T-helper 2 cell treated with Interferon-gamma antibody and Interleukin-4, amounts not matched to agents 5 μg/mL and 100 μg/mL, for 36 hours (primary cell): Measurements from ENCODE around the gene GMDS.

Experiments used
- DNase-seq: peaks from one replicate; pipeline ENCODE4 v3.0.0; 2021; ENCODE audit warnings: low spot score
- H3K27ac Mint-ChIP-seq: one replicate; pipeline ENCODE4 v1.8.0; 2021; ENCODE audit warnings: mild to moderate bottlenecking, mixed read lengths
- H3K27me3 Mint-ChIP-seq: one replicate; pipeline ENCODE4 v1.8.0; 2021; ENCODE audit warnings: low read depth, mixed read lengths
- H3K36me3 Mint-ChIP-seq: one replicate; pipeline ENCODE4 v1.8.0; 2021; ENCODE audit warnings: low read depth, mixed read lengths
- H3K4me1 Mint-ChIP-seq: one replicate; pipeline ENCODE4 v1.8.0; 2021; ENCODE audit warnings: low read depth, mixed read lengths
- H3K4me3 Mint-ChIP-seq: one replicate; pipeline ENCODE4 v1.8.0; 2022; ENCODE audit warnings: mild to moderate bottlenecking, moderate library complexity, mixed read lengths
- H3K9me3 Mint-ChIP-seq: one replicate; pipeline ENCODE4 v1.8.0; 2021; ENCODE audit warnings: mixed read lengths

GMDS gene

DNA sequence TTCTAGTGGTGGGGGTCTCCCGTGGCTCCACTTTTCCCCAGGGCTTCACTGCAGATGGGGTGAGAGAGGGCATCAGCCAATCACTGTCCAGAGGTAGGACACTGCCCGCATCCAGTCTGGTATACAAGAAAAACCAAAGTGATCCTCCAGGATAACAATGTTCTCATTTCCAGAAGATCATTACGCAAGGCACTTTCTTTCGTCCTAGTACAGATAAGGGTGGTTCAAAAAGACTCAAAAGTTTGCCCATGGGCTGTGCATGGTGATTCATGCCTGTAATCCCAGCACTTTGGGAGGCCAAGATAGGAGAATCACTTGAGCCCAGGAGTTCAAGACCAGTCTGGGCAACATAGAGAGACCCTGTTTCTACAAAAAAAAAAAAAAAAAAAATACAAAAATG is 16.4 kb downstream of the GMDS start:
- Mint-ChIP-seq H3K36me3 (peaks cover 2% of the 10 kb centered on the region), H3K4me3 (no peak overlapping the region), H3K27ac (no peak overlapping the region), H3K4me1 (peaks cover 23% of the 10 kb centered on the region), H3K27me3 (no peaks in the 10 kb centered on the region), H3K9me3 (no peaks in the 10 kb centered on the region)
- no peak for DNase-seq

DNA sequence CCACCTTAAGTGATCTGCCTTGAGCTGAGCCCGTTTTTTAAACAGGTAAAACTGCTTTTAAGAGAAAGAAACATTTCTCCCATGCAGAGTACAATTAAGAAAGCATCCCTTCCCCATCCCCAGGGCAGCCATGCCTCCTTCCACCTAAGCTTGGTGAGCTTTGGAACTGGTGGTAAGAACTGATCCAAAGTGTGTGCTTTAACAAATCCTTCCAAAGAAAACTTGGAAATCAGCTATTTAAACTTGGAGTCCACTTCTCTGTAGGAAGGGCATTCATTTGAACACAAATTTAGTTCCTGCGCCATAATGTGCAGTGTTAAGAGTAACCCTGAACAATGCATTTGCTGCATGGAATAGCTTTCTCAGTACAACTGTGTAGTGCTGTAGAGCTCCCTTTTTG is 17.0 kb downstream of the GMDS start:
- no peak for DNase-seq
- Mint-ChIP-seq H3K27ac (no peak overlapping the region), H3K27me3 (no peaks in the 10 kb centered on the region), H3K36me3 (peaks cover 2% of the 10 kb centered on the region), H3K4me3 (no peak overlapping the region), H3K4me1 (peaks cover 23% of the 10 kb centered on the region), H3K9me3 (no peaks in the 10 kb centered on the region)

DNA sequence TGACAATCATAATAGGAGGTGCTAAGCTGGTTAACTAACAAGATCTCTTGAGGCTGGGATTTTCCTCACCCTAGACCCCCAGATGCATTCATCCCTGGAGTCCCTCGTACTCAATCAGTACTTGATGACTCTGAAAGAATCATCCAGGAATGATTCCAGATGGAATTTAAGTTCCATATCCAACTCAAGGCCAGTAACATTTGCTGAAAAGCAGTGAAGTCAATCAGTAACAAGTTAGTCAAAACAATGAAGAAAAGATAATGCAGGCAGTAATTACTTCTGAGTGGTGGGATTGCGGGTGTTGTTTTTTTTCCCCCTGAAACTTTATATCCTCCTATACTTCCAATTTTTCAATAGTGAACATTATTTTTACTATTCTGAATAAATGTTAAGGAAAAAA is 18.6 kb downstream of the GMDS start:
- no peak overlapping the region for H3K4me3 Mint-ChIP-seq
- no peaks in the 10 kb centered on the region for H3K36me3 Mint-ChIP-seq
- H3K27ac Mint-ChIP-seq = no peak overlapping the region
- H3K4me1 Mint-ChIP-seq = peaks cover 14% of the 10 kb centered on the region
- no peak for DNase-seq
- no peaks in the 10 kb centered on the region for H3K27me3 Mint-ChIP-seq
- no peaks in the 10 kb centered on the region for H3K9me3 Mint-ChIP-seq

DNA sequence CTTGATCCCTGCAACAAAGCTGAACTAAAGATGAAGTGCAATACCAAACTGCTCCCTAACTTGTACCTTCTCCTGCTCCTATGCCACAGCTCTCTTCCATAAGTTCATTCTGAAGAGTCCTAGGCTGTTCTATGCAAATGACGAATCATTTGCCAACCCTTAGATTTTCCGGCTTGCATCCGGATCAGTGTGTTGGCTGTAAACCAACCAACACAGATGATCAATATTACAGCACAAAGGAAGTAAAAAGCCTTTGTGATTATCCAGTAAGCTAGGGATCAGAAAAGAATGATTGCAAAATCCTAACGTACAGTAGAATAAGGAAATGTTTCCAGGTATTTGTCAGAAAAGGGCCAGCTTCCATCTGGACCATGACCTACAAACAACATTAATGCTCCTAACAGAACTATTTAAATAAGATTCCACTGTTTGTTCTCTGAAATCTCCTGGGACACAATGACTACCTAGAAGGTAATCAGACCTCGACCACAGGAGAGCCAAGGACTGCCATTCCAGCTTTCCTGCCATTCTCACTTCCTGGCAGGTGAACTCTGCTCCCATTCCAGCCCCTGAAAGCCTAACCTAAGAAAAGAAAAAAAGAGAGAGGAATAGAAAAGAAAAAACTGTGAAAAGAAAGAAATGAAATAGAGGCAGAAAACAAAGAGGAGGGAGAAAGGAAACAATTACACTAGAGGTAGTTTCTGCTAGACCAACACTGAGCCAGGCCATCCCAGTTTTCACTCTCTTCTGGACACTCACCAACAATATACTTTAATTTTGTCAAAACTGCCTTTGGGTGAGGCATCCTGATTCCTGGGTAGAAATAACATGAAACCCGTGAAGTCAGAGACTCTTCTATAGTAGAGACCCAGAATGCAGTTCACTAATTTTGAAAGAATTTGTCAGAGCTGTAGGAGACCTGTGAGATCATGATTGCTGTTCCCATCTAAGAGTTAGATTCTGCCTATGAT is 19.7 kb downstream of the GMDS start:
- Mint-ChIP-seq H3K27me3 (no peaks in the 10 kb centered on the region), H3K27ac (no peak overlapping the region), H3K36me3 (no peaks in the 10 kb centered on the region), H3K4me1 (peaks cover 7% of the 10 kb centered on the region), H3K4me3 (no peak overlapping the region), H3K9me3 (no peaks in the 10 kb centered on the region)
- DNase-seq = no peak

- no peak overlapping the region for H3K27ac Mint-ChIP-seq
- no peaks in the 10 kb centered on the region for H3K9me3 Mint-ChIP-seq
- no peaks in the 10 kb centered on the region for H3K27me3 Mint-ChIP-seq
- H3K36me3 Mint-ChIP-seq = no peaks in the 10 kb centered on the region
- DNase-seq = no peak
- H3K4me3 Mint-ChIP-seq = no peak overlapping the region
- H3K4me1 Mint-ChIP-seq = peaks cover 7% of the 10 kb centered on the region
Observed at GRCh38 chr6:2224847-2225382, 20.5 kb downstream of the GMDS start.

DNA sequence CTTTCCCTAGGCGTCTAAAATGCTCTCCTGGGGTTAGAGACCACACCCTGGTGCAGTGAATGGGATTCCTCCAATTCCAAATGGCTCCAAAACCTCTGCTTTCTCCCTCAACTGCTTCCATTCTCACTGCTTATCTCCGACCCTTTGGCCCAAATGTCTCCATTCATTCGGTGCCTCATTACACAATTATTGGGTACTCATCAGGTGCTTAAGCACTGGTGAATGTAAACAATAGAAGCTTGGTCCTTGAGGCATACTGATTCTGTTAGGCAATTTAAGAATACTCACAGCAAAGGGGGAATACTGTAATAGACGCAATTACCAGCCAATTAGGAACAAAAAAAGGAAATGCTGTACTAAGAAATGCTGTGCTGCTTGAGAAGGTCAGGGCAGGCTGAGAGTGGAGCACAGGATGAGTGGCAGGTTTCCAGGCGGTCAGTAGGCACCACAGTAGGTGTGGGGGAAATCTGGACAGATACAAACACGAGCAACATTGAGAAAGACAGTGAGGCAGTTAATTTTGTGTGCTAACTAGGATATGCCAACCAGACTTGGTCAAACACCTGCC is 23.0 kb downstream of the GMDS start:
- Mint-ChIP-seq H3K27me3 (no peaks in the 10 kb centered on the region), H3K36me3 (no peaks in the 10 kb centered on the region), H3K4me3 (peak overlapping the region; percentile 84), H3K27ac (peak overlapping the region; percentile 80), H3K4me1 (peaks cover 7% of the 10 kb centered on the region), H3K9me3 (no peaks in the 10 kb centered on the region)
- no peak for DNase-seq

DNA sequence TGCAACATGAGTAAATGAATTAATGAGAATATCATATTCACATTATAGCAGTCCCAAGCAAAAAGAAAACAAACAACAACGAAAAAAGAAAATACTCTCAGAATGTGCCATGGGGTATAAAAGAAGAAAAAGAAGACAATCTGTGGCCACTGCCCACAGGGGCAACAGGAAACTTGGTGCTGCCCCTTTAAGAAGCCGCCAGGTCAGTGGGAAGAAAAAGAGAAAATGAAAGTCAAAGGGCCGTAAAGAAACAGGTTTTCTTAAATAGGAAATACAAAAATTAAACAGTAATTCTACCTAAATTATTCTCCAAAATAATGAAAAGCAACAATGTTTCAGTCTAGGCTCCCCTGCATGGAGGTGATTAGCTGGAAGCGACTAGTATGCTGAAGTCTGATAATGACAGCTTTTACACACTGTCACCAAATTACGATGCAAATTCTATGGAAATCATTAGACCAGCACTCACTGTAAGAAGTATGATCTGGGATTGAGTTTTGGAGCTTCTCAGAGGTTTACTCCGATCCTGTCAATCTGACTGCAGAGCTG is 23.6 kb downstream of the GMDS start:
- peak overlapping the region; percentile 84 for H3K4me3 Mint-ChIP-seq
- no peaks in the 10 kb centered on the region for H3K36me3 Mint-ChIP-seq
- peak overlapping the region; percentile 80 for H3K27ac Mint-ChIP-seq
- H3K9me3 Mint-ChIP-seq = no peaks in the 10 kb centered on the region
- no peak for DNase-seq
- H3K27me3 Mint-ChIP-seq = no peaks in the 10 kb centered on the region
- H3K4me1 Mint-ChIP-seq = peaks cover 7% of the 10 kb centered on the region

GRCh38 chr6:2220154-2220553 is 25.3 kb downstream of the GMDS start:
- H3K4me3 Mint-ChIP-seq = no peak overlapping the region
- no peak overlapping the region for H3K27ac Mint-ChIP-seq
- no peaks in the 10 kb centered on the region for H3K36me3 Mint-ChIP-seq
- H3K9me3 Mint-ChIP-seq = no peaks in the 10 kb centered on the region
- H3K4me1 Mint-ChIP-seq = peaks cover 7% of the 10 kb centered on the region
- no peak for DNase-seq
- H3K27me3 Mint-ChIP-seq = peaks cover under 1% of the 10 kb centered on the region

- no peak overlapping the region for H3K27ac Mint-ChIP-seq
- H3K27me3 Mint-ChIP-seq = peaks cover 9% of the 10 kb centered on the region
- H3K9me3 Mint-ChIP-seq = no peaks in the 10 kb centered on the region
- H3K4me3 Mint-ChIP-seq = no peak overlapping the region
- no peaks in the 10 kb centered on the region for H3K36me3 Mint-ChIP-seq
- DNase-seq = no peak
- H3K4me1 Mint-ChIP-seq = peaks cover 7% of the 10 kb centered on the region
Observed at GRCh38 chr6:2218866-2219265, 26.5 kb downstream of the GMDS start.

DNA sequence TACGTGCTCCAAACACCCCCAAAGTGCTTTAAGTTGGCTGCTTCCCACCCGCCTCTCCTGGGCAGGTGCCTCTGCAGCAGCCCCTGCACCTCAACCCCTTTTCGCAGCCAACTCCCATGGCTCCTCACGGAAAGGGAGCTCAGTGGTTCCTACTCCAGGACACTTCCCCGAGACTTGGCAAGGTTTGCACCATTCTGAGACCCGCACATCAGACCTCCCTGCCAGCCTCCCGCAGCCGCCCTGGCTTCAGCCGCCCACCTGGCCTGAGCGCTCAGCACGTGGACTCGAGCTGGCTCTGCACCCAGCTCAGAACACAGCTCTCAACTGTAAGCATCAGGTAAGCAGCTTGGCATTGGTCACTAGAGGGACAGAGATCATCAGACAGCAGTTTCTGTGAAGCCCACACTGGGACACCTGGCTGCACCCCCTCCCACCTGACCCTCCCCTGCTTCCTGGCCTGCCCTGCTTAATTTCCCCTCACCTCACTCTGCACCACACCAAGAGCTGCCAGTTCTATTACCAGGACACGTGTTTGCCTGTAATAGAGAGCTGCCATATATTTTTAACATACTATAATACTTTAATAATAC is 28.5 kb downstream of the GMDS start:
- H3K36me3 Mint-ChIP-seq = no peaks in the 10 kb centered on the region
- H3K27ac Mint-ChIP-seq = no peak overlapping the region
- peaks cover 2% of the 10 kb centered on the region for H3K4me1 Mint-ChIP-seq
- H3K27me3 Mint-ChIP-seq = peaks cover 13% of the 10 kb centered on the region
- DNase-seq = no peak
- no peak overlapping the region for H3K4me3 Mint-ChIP-seq
- H3K9me3 Mint-ChIP-seq = no peaks in the 10 kb centered on the region

GRCh38 chr6:2215342-2215741 is 30.1 kb downstream of the GMDS start:
- H3K27me3 Mint-ChIP-seq = peaks cover 17% of the 10 kb centered on the region
- DNase-seq = no peak
- H3K36me3 Mint-ChIP-seq = no peaks in the 10 kb centered on the region
- H3K4me1 Mint-ChIP-seq = no peaks in the 10 kb centered on the region
- H3K27ac Mint-ChIP-seq = no peak overlapping the region
- no peaks in the 10 kb centered on the region for H3K9me3 Mint-ChIP-seq
- no peak overlapping the region for H3K4me3 Mint-ChIP-seq

- DNase-seq = no peak
- Mint-ChIP-seq H3K9me3 (no peaks in the 10 kb centered on the region), H3K27me3 (peaks cover 17% of the 10 kb centered on the region), H3K36me3 (no peaks in the 10 kb centered on the region), H3K4me3 (no peak overlapping the region), H3K27ac (no peak overlapping the region), H3K4me1 (no peaks in the 10 kb centered on the region)
Observed at GRCh38 chr6:2213086-2213485, 32.3 kb downstream of the GMDS start.

DNA sequence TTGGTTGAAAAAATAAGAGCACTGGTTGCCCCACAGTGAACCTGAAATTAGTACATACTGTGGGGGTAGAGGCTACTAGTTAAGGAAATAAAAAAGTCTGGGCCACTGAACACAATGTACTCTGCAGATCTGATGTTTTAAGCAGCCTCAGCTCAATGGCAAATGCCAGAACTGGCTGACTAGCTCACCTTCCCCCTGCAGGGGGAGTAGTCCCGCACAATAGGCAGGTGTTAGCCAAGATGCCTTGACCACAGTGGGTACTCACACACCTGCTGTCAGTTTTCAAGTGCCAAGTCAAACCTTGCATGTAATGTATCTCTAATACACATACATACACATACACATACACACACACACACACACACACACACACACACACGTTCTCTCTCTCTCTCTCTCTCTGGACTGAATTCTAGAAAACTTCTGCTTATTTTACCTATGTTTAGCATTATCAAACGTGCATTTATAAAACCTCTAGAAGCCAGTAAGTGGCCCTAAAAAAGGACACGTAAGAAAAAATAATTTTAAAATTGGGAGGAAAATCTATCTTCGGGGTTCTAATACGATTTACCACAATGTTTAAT is 36.1 kb downstream of the GMDS start:
- no peaks in the 10 kb centered on the region for H3K9me3 Mint-ChIP-seq
- H3K36me3 Mint-ChIP-seq = no peaks in the 10 kb centered on the region
- no peak overlapping the region for H3K4me3 Mint-ChIP-seq
- H3K27ac Mint-ChIP-seq = no peak overlapping the region
- H3K4me1 Mint-ChIP-seq = no peaks in the 10 kb centered on the region
- H3K27me3 Mint-ChIP-seq = peaks cover 10% of the 10 kb centered on the region
- DNase-seq = peak; percentile 21
